Stimulated activated CD8-positive, alpha-beta memory T cell treated with anti-CD3 and anti-CD28 coated beads, Interleukin-12 subunit alpha, Interleukin-12 subunit beta, amount 100 ng/mL, for 24 hours (primary cell): ENCODE measurements around the gene IGFN1.
"Not testable (repeated sequence)": the region's sequence is repeated elsewhere in the genome, so short reads cannot be mapped to it uniquely, and the experiment has no call there.

Experiments
- DNase-seq: peaks from one replicate; pipeline ENCODE4 v3.0.0-alpha.2; 2020; ENCODE audit errors: extremely low read depth

IGFN1 gene

GRCh38 chr1:201250326-201251011 is 59.8 kb downstream of the IGFN1 start:
- no peak for DNase-seq

GRCh38 chr1:201251411-201251810 is 60.8 kb downstream of the IGFN1 start:
- DNase-seq, result no peak

DNA sequence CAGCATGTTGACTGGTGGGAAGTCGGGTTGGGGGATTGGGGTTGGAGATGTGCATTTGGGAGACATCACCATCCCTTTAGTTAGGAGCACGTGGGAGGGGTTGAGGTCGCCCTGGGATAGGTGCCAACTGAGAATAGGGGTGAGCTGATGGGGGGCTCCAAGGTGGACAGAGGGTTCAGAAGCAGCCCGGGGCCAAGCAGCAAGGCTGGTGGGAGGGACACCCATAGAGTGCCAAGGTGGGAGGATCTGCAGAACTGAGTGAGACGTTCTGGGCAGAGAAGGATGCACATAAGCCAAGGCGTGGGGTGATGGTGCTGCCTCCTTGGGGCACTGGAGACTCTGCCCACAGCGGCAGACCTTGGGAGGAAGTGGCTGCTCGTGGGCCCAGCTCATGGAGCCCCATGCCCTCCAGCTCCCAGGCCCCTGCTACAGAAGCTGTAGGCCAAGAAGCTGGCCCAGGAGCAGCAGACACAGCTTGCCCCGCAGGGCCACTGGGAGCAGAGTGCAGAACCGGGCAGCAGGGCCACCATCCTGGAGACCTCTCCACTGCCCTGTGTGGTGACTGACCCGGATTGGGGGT is 61.3 kb downstream of the IGFN1 start:
- DNase-seq, result no peak

- DNase-seq, result no peak
Observed at GRCh38 chr1:201252944-201253371, 62.3 kb downstream of the IGFN1 start.

- no peak for DNase-seq
Observed at GRCh38 chr1:201253411-201253810, 62.8 kb downstream of the IGFN1 start.

GRCh38 chr1:201253906-201254624 is 63.4 kb downstream of the IGFN1 start:
- no peak for DNase-seq

GRCh38 chr1:201254625-201255478 is 64.2 kb downstream of the IGFN1 start:
- no peak for DNase-seq

- DNase-seq, result no peak
Observed at GRCh38 chr1:201255479-201256362, 65.1 kb downstream of the IGFN1 start.

GRCh38 chr1:201258132-201258531 is 67.5 kb downstream of the IGFN1 start:
- DNase-seq, result not testable (repeated sequence)

- no peak for DNase-seq
Observed at GRCh38 chr1:201258763-201259230, 68.2 kb downstream of the IGFN1 start.

DNA sequence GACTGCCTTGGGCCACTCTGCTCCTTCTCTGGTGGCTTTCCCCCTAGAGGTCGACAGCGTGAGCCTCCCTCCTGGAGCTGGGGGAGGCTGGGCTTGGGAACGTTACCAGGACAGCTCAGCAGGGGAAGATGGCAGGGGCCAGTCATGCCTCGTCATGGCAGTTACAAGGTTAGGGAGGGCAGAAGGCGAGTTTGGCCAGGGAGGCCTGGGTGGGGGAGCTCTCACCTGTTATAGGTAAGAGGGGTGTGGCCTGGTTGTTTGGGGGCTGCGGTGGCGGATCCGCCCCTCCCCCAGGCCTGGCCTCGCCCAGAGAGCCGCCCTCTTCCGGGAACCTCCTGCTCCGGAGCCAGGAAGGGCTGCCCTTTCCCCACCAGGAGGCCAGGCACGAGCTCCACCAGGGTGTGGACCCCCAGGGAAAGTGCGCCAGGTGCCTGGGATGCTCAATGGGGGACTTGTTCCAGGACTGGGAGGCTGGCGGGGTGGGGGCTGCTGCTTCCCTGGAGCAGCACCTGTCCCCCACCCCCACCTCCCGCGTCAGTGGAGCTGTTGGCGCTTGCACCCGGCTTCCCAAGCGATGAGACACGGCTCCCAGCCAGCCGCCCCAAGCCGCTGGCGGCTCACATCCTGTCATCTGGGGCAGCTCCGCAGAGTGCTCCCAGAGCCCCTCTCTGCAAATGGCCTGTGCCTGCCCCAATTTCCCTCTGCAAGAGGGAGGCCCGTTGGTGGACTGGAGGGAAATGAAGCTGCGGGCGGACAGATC is 69.0 kb downstream of the IGFN1 start:
- DNase-seq, result no peak

- no peak for DNase-seq
Observed at GRCh38 chr1:201260236-201260590, 69.6 kb downstream of the IGFN1 start.

- DNase-seq, result no peak
Observed at GRCh38 chr1:201260648-201261311, 70.2 kb downstream of the IGFN1 start.

DNA sequence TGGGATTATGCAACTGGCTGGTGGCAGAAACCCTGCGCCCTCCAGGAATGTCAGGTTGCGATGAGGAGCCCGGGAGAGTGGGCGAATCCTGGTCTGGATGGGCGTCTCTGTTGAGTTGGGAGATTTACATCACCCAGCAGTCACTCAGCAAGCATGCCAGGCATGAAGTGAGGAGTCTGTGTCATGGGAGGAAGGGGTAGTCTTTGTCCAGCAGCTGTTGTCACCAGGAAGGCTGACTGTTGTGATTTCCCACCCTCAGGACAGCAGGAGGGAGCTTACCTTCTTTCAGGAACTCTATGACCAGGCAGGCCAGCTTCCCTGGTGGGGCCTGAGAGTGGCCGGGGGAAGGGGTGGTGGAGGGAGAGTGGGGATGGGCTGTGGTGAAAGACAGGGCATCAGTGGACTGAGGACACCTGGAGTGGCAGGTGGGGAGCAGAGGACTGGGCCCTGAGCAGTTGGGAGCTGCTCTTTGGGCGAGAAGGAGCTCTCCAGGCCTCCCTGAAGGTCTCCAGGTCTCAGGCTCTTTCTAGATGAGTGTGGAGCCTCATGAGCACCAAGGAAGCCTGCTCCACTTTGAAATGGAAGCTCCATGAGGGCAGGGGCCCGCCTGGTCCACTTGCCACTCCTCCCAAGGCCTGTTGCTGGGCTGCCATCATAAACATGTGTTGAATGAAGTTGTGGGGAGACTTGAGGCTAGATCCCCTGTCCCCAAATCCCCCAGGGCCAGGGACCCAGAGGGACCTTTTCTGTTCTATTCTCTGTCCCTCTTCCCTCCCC is 71.3 kb downstream of the IGFN1 start:
- DNase-seq, result no peak

DNA sequence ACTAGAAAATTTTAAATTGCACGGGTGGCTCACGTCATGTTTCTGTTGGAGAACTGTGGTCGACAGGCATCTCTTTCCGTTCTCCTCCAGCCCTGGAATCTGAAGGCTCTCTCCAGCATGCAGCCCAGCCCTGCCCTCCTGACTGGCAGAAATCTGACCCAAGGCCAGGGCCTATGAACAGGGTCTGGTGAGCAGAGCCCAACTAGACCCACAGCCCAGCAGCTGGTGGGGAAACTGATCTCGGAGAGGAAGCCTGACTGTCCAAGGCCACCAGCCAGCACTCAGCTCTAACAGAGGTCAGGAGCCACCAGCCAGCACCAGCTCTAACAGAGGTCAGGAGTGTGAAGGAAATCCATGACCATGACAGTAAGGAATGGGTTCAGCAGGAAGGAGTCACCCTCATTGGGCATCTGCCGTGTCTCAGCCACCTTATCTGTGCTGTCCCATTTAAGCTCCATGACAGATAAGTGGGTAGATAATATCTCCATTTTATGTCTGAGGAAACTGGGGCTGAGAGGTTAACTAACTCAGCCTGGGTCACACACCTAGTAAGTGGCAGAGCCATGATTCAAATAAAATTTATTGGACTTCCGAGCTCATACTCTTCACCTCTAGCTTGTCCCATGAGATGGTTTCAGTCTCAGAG is 72.5 kb downstream of the IGFN1 start:
- no peak for DNase-seq

GRCh38 chr1:201264072-201264471 is 73.4 kb downstream of the IGFN1 start:
- DNase-seq, result no peak

GRCh38 chr1:201264554-201264953 is 73.9 kb downstream of the IGFN1 start:
- DNase-seq, result no peak

DNA sequence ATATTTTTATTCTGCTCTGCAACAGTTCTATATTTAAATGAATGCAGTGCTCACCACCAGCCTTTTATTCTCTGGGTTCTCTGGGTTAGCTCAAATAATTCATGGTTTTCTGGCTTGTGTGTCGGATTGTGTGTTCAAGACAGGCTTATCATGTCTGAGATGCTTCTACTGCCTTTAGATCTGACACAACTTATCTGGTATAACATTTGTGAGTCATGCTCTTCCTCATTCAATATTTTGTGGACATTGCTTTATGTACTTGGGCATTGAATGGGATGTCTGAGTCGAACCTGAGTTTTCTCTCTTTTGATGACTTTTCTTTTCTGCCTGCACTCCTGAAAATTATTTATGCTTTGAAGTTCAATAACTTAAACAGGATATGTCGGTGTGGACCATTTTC is 75.1 kb downstream of the IGFN1 start:
- DNase-seq, result no peak
